ENCODE data around the gene RPL4. TPM values are rescaled to one million over a fixed set of nuclear protein-coding genes. Genes with fewer than 3 reads are reported as not detected.
A peak's percentile ranks its signal among the peaks of the same experiment; 100 is the strongest.

RPL4 gene
- total RNA-seq, 1 experiment from 2014 or later: 3,648 TPM

GRCh38 chr15:66474135-66474534 is 30.5 kb downstream of the RPL4 start:
- H3K4me3 Mint-ChIP-seq: peak overlapping the region; percentile 25
- DNase-seq (ENCODE audit: low spot score) (no peak), ATAC-seq (peak; percentile 79)
- no peaks in the 10 kb centered on the region for H3K27me3 Mint-ChIP-seq (ENCODE audit: low read depth)
- H3K27ac Mint-ChIP-seq: peak overlapping the region; percentile 96
- ChIA-PET POLR2A (interaction anchor here (0.7 to 1.4 kb wide), 3 partner anchors 10 to 87 kb away, joined by 3 to 4 read pairs (median 4); no protein-coding TSS in a partner anchor), CTCF (interaction anchor here (1.1 to 3.3 kb wide), 7 partner anchors 15 to 221 kb away, joined by 3 to 22 read pairs (median 4); partner anchors contain the start of genes MAP2K1, MEGF11 and SNAPC5)
- TF ChIP-seq, protein P1, sequence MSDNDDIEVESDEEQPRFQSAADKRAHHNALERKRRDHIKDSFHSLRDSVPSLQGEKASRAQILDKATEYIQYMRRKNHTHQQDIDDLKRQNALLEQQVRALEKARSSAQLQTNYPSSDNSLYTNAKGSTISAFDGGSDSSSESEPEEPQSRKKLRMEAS (CRISPR knock-in tag; IDR thresholded peaks at IDR 0.05): peak; percentile 55; the same call in 1 of the 2 replicates
- TF ChIP-seq USF1 (CRISPR knock-in tag; IDR thresholded peaks at IDR 0.05): no peak
- TF ChIP-seq SOX15 (CRISPR knock-in tag; IDR thresholded peaks at IDR 0.05): no peak
- 0 out of 2 replicates have a peak, but pooled peaks have one; percentile 41 for TF ChIP-seq MYBL2 (CRISPR knock-in tag; IDR thresholded peaks at IDR 0.05)
- peak; percentile 67; the same call in 1 of the 2 replicates for TF ChIP-seq FOXK1 (CRISPR knock-in tag; IDR thresholded peaks at IDR 0.05)
- TF ChIP-seq CREM (CRISPR knock-in tag; IDR thresholded peaks at IDR 0.05): 0 out of 2 replicates have a peak, but pooled peaks have one; percentile 13
- peak; percentile 79 for TF ChIP-seq ZNF423 (CRISPR knock-in tag; IDR thresholded peaks at IDR 0.05)
- TF ChIP-seq OVOL2 (CRISPR knock-in tag; IDR thresholded peaks at IDR 0.05; ENCODE audit: borderline replicate concordance): no peak
- no peaks in the 10 kb centered on the region for H3K36me3 Mint-ChIP-seq
- no peaks in the 10 kb centered on the region for H3K9me3 Mint-ChIP-seq
- peaks cover 80% of the 10 kb centered on the region for H3K4me1 Mint-ChIP-seq

DNA sequence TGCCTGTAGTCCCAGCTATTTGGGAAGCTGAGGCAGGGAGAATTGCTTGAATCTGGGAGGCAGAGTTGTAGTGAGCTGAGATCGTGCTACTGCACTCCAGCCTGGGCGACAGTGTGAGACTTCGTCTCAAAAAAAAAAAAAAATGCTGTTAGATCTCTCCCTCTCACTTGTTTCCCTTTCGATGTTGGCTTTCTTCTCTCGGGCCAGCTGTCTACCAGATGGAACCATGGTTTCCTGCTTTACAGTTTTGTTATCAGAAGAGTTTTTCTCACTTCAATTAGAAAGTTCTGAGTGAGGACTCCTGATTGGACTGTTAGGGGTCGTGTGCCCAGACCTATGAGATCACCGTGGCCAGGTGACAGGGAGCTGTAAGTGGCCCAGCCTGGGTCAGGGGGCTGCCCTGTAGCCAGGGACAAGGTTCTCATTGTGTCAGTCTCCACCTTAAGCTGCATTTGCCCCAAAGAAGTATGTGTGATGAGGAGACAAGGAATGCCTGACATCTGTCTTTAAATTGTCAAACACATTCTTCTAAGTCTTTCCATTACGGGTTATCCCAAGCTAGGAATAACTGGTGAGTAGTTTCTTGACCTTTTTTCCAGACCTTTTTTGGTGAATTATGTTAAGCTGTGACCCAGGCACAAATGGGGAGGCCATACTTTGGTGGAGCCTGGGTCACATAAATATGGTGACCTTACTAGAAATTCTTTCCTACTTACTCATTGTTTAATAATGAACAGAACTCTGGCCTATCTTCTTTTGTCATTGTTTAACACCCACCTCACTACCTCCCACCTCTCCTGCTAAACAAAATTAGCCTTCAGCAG is 32.3 kb downstream of the RPL4 start:
- TF ChIP-seq KAT7 (CRISPR knock-in tag; IDR thresholded peaks at IDR 0.05; ENCODE audit: borderline replicate concordance): no peak
- TF ChIP-seq NR1H2 (CRISPR knock-in tag; IDR thresholded peaks at IDR 0.05): no peak
- TF ChIP-seq ETV6 (CRISPR knock-in tag; IDR thresholded peaks at IDR 0.05): no peak
- TF ChIP-seq, protein P2, sequence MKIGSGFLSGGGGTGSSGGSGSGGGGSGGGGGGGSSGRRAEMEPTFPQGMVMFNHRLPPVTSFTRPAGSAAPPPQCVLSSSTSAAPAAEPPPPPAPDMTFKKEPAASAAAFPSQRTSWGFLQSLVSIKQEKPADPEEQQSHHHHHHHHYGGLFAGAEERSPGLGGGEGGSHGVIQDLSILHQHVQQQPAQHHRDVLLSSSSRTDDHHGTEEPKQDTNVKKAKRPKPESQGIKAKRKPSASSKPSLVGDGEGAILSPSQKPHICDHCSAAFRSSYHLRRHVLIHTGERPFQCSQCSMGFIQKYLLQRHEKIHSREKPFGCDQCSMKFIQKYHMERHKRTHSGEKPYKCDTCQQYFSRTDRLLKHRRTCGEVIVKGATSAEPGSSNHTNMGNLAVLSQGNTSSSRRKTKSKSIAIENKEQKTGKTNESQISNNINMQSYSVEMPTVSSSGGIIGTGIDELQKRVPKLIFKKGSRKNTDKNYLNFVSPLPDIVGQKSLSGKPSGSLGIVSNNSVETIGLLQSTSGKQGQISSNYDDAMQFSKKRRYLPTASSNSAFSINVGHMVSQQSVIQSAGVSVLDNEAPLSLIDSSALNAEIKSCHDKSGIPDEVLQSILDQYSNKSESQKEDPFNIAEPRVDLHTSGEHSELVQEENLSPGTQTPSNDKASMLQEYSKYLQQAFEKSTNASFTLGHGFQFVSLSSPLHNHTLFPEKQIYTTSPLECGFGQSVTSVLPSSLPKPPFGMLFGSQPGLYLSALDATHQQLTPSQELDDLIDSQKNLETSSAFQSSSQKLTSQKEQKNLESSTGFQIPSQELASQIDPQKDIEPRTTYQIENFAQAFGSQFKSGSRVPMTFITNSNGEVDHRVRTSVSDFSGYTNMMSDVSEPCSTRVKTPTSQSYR (CRISPR knock-in tag; IDR thresholded peaks at IDR 0.05): no peak
- TF ChIP-seq JAZF1 (CRISPR knock-in tag; IDR thresholded peaks at IDR 0.05): no peak
- no peak for TF ChIP-seq USF1 (CRISPR knock-in tag; IDR thresholded peaks at IDR 0.05)
- TF ChIP-seq TEAD1 (CRISPR knock-in tag; IDR thresholded peaks at IDR 0.05): no peak
- no peak for TF ChIP-seq ATF3 (CRISPR knock-in tag; conservative IDR thresholded peaks at IDR 0.05)
- TF ChIP-seq E2F5 (CRISPR knock-in tag; IDR thresholded peaks at IDR 0.05): no peak
- TF ChIP-seq, protein P3, sequence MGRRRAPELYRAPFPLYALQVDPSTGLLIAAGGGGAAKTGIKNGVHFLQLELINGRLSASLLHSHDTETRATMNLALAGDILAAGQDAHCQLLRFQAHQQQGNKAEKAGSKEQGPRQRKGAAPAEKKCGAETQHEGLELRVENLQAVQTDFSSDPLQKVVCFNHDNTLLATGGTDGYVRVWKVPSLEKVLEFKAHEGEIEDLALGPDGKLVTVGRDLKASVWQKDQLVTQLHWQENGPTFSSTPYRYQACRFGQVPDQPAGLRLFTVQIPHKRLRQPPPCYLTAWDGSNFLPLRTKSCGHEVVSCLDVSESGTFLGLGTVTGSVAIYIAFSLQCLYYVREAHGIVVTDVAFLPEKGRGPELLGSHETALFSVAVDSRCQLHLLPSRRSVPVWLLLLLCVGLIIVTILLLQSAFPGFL (CRISPR knock-in tag; IDR thresholded peaks at IDR 0.05; ENCODE audit: borderline replicate concordance): no peak
- no peak for TF ChIP-seq GRHL2 (CRISPR knock-in tag; IDR thresholded peaks at IDR 0.05; ENCODE audit: insufficient replicate concordance, severe bottlenecking)
- no peak for TF ChIP-seq NFYB (CRISPR knock-in tag; conservative IDR thresholded peaks at IDR 0.05; ENCODE audit: low read depth)
- TF ChIP-seq, protein P4, sequence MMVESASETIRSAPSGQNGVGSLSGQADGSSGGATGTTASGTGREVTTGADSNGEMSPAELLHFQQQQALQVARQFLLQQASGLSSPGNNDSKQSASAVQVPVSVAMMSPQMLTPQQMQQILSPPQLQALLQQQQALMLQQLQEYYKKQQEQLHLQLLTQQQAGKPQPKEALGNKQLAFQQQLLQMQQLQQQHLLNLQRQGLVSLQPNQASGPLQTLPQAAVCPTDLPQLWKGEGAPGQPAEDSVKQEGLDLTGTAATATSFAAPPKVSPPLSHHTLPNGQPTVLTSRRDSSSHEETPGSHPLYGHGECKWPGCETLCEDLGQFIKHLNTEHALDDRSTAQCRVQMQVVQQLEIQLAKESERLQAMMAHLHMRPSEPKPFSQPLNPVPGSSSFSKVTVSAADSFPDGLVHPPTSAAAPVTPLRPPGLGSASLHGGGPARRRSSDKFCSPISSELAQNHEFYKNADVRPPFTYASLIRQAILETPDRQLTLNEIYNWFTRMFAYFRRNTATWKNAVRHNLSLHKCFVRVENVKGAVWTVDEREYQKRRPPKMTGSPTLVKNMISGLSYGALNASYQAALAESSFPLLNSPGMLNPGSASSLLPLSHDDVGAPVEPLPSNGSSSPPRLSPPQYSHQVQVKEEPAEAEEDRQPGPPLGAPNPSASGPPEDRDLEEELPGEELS (CRISPR knock-in tag; IDR thresholded peaks at IDR 0.05): no peak
- no peak for TF ChIP-seq CREB1 (CRISPR knock-in tag; IDR thresholded peaks at IDR 0.05)
- TF ChIP-seq SMAD4 (CRISPR knock-in tag; IDR thresholded peaks at IDR 0.05): no peak
- no peak for DNase-seq (ENCODE audit: low spot score)
- H3K4me1 Mint-ChIP-seq: peaks cover 80% of the 10 kb centered on the region
- no peaks in the 10 kb centered on the region for H3K27me3 Mint-ChIP-seq (ENCODE audit: low read depth)
- peaks cover 9% of the 10 kb centered on the region for H3K36me3 Mint-ChIP-seq
- POLR2A ChIA-PET: interaction anchor here (0.7 to 1.6 kb wide), 4 partner anchors 25 to 293 kb away, joined by 3 to 4 read pairs (median 3); partner anchors contain the start of genes MAP2K1 and SNAPC5
- 0 out of 2 replicates have a peak, but pooled peaks have one; percentile 4 for ATAC-seq
- no peaks in the 10 kb centered on the region for H3K9me3 Mint-ChIP-seq
- 0 out of 2 replicates have a peak overlapping the region, but pooled peaks have one; percentile 12 for H3K4me3 Mint-ChIP-seq
- H3K27ac Mint-ChIP-seq: peak overlapping the region; percentile 96
- CTCF ChIA-PET: interaction anchor here (0.7 to 4.0 kb wide), 4 partner anchors 10 to 382 kb away, joined by 3 to 29 read pairs (median 4); partner anchors contain the start of gene SNAPC5
